ENCODE measurements around the gene CXCL8. TPM values are rescaled to one million over a fixed set of nuclear protein-coding genes. Genes with fewer than 3 reads are reported as not detected.
"Not testable (repeated sequence)": the region's sequence is repeated elsewhere in the genome, so short reads cannot be mapped to it uniquely, and the experiment has no call there.

CXCL8 gene
- total RNA-seq, 4 donors from 2014 or later: 0.55 to 1.1 TPM; not detected in 2

GRCh38 chr4:73770917-73771316 is 30.5 kb downstream of the CXCL8 start:
- intact Hi-C loops (cut with DNase I; ENCODE audit: low total_unique reads): no loop called here
- no peaks in the 10 kb centered on the region for H3K9me3 ChIP-seq
- peaks cover 0 to 18% (median 5%) of the 10 kb centered on the region in 4 donors for H3K4me1 ChIP-seq
- no peaks in the 10 kb centered on the region for H3K27me3 ChIP-seq
- H3K4me3 ChIP-seq: no peak overlapping the region
- WGBS, 2 donors (ENCODE audit: low coverage in 1 of 2): 48% methylated on average over 2 of the region's 2 CpGs; no CpG with 5 or more reads in 1 of the 2 donors
- no peaks in the 10 kb centered on the region for H3K36me3 ChIP-seq
- in situ Hi-C loops (cut with MboI; ENCODE audit: low pct_ligation_motif_present in 1 of 4, low pct_unique_long_range_greater_than_20kb in 1 of 4, low sequenced_read_pairs in 3 of 4): no loop called here
- peak; percentile 70 for DNase-seq
- TF ChIP-seq EP300 (IDR thresholded peaks at IDR 0.05; ENCODE audit: low read depth) (no peak), POLR2AphosphoS5 (IDR thresholded peaks at IDR 0.05) (peak in 1 of 3 donors; percentile 34), CTCF (IDR thresholded peaks at IDR 0.05) (no peak)
- H3K27ac ChIP-seq: no peak overlapping the region

GRCh38 chr4:73772363-73772762 is 32.0 kb downstream of the CXCL8 start:
- intact Hi-C loops (cut with DNase I; ENCODE audit: low total_unique reads) (no loop called here), in situ Hi-C loops (cut with MboI; ENCODE audit: low pct_ligation_motif_present in 1 of 4, low pct_unique_long_range_greater_than_20kb in 1 of 4, low sequenced_read_pairs in 3 of 4) (no loop called here)
- TF ChIP-seq CTCF (IDR thresholded peaks at IDR 0.05) (no peak), POLR2AphosphoS5 (IDR thresholded peaks at IDR 0.05) (no peak), EP300 (IDR thresholded peaks at IDR 0.05; ENCODE audit: low read depth) (no peak), POLR2A (IDR thresholded peaks at IDR 0.05) (no peak)
- WGBS, 2 donors (ENCODE audit: low coverage in 1 of 2): 92 to 100% methylated on average over 1 of the region's 1 CpG
- Histone ChIP-seq H3K4me1 (peaks cover 0 to 27% (median 5%) of the 10 kb centered on the region in 4 donors), H3K27ac (no peak overlapping the region), H3K9me3 (no peaks in the 10 kb centered on the region), H3K36me3 (no peaks in the 10 kb centered on the region), H3K27me3 (no peaks in the 10 kb centered on the region), H3K4me3 (no peak overlapping the region)
- DNase-seq: no peak

- H3K27ac ChIP-seq; in situ Hi-C loops (cut with MboI; ENCODE audit: low pct_ligation_motif_present in 1 of 4, low pct_unique_long_range_greater_than_20kb in 1 of 4, low sequenced_read_pairs in 3 of 4); H3K27me3 ChIP-seq; H3K9me3 ChIP-seq; DNase-seq; intact Hi-C loops (cut with DNase I; ENCODE audit: low total_unique reads); H3K4me3 ChIP-seq; H3K36me3 ChIP-seq: not testable (repeated sequence)
- 70 to 90% methylated on average over 4 of the region's 4 CpGs for WGBS, 2 donors (ENCODE audit: low coverage in 1 of 2)
- peaks cover 0 to 27% (median 5%) of the 10 kb centered on the region in 4 donors for H3K4me1 ChIP-seq
Measured at GRCh38 chr4:73774406-73774805, 34.0 kb downstream of the CXCL8 start.

- peaks cover 0 to 34% (median 0%) of the 10 kb centered on the region in 4 donors for H3K4me1 ChIP-seq
- in situ Hi-C loops (cut with MboI; ENCODE audit: low pct_ligation_motif_present in 1 of 4, low pct_unique_long_range_greater_than_20kb in 1 of 4, low sequenced_read_pairs in 3 of 4) (no loop called here), intact Hi-C loops (cut with DNase I; ENCODE audit: low total_unique reads) (no loop called here)
- no peaks in the 10 kb centered on the region for H3K9me3 ChIP-seq
- H3K4me3 ChIP-seq: no peak overlapping the region
- TF ChIP-seq CTCF (IDR thresholded peaks at IDR 0.05): no peak
- peak in 1 of 3 donors; percentile 49 for TF ChIP-seq POLR2AphosphoS5 (IDR thresholded peaks at IDR 0.05)
- no peak for TF ChIP-seq POLR2A (IDR thresholded peaks at IDR 0.05)
- H3K36me3 ChIP-seq: no peaks in the 10 kb centered on the region
- WGBS, 2 donors (ENCODE audit: low coverage in 1 of 2): 11 to 19% methylated on average over 1 to 2 of the region's 2 CpGs
- H3K27me3 ChIP-seq: no peaks in the 10 kb centered on the region
- no peak overlapping the region for H3K27ac ChIP-seq
- DNase-seq: no peak
Measured at GRCh38 chr4:73776321-73776729, 36.0 kb downstream of the CXCL8 start.

- Histone ChIP-seq H3K4me3 (no peak overlapping the region), H3K4me1 (peaks cover 0 to 35% (median 0%) of the 10 kb centered on the region in 4 donors), H3K9me3 (no peaks in the 10 kb centered on the region), H3K27ac (no peak overlapping the region), H3K36me3 (no peaks in the 10 kb centered on the region), H3K27me3 (no peaks in the 10 kb centered on the region)
- DNase-seq: no peak
- WGBS, 2 donors (ENCODE audit: low coverage in 1 of 2): 45 to 46% methylated on average over 3 of the region's 3 CpGs
- intact Hi-C loops (cut with DNase I; ENCODE audit: low total_unique reads): no loop called here
- TF ChIP-seq POLR2A (IDR thresholded peaks at IDR 0.05) (no peak), POLR2AphosphoS5 (IDR thresholded peaks at IDR 0.05) (no peak), EP300 (IDR thresholded peaks at IDR 0.05; ENCODE audit: low read depth) (no peak), CTCF (IDR thresholded peaks at IDR 0.05) (no peak)
- in situ Hi-C loops (cut with MboI; ENCODE audit: low pct_ligation_motif_present in 1 of 4, low pct_unique_long_range_greater_than_20kb in 1 of 4, low sequenced_read_pairs in 3 of 4): no loop called here
Measured at GRCh38 chr4:73777612-73778011, 37.2 kb downstream of the CXCL8 start.

Measured in transverse colon (tissue), 4 donors.